ENCODE results near the gene PIGN. TPM values are rescaled to one million over a fixed set of nuclear protein-coding genes. Genes with fewer than 3 reads are reported as not detected.

The PIGN gene
- total RNA-seq, 1 experiment from 2014 or later = 21.4 TPM

GRCh38 chr18:62066102-62066818, 120.6 kb downstream of the PIGN start:
- ChIA-PET CTCF (no interaction called here), POLR2A (no interaction called here)
- intact Hi-C loops (cut with micrococcal nuclease; ENCODE audit: unreplicated experiment) = no loop called here
- H3K4me1 ChIP-seq (ENCODE audit: control insufficient read depth, insufficient read depth, low read length) = no peaks in the 10 kb centered on the region
- TF ChIP-seq, protein P1, sequence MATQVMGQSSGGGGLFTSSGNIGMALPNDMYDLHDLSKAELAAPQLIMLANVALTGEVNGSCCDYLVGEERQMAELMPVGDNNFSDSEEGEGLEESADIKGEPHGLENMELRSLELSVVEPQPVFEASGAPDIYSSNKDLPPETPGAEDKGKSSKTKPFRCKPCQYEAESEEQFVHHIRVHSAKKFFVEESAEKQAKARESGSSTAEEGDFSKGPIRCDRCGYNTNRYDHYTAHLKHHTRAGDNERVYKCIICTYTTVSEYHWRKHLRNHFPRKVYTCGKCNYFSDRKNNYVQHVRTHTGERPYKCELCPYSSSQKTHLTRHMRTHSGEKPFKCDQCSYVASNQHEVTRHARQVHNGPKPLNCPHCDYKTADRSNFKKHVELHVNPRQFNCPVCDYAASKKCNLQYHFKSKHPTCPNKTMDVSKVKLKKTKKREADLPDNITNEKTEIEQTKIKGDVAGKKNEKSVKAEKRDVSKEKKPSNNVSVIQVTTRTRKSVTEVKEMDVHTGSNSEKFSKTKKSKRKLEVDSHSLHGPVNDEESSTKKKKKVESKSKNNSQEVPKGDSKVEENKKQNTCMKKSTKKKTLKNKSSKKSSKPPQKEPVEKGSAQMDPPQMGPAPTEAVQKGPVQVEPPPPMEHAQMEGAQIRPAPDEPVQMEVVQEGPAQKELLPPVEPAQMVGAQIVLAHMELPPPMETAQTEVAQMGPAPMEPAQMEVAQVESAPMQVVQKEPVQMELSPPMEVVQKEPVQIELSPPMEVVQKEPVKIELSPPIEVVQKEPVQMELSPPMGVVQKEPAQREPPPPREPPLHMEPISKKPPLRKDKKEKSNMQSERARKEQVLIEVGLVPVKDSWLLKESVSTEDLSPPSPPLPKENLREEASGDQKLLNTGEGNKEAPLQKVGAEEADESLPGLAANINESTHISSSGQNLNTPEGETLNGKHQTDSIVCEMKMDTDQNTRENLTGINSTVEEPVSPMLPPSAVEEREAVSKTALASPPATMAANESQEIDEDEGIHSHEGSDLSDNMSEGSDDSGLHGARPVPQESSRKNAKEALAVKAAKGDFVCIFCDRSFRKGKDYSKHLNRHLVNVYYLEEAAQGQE (IDR thresholded peaks at IDR 0.05; ENCODE audit: insufficient read depth in 1 of 2, low read depth in 2 of 2, low read length in 1 of 2) = no peak
- TF ChIP-seq TCF7L2 (IDR thresholded peaks at IDR 0.05; ENCODE audit: low read depth, low read length) (no peak), SIN3A (IDR thresholded peaks at IDR 0.05; ENCODE audit: borderline replicate concordance, insufficient read depth, low read depth, low read length) (no peak), POLR2AphosphoS5 (IDR thresholded peaks at IDR 0.05; ENCODE audit: low read depth, low read length) (no peak)
- TF ChIP-seq, protein P2, sequence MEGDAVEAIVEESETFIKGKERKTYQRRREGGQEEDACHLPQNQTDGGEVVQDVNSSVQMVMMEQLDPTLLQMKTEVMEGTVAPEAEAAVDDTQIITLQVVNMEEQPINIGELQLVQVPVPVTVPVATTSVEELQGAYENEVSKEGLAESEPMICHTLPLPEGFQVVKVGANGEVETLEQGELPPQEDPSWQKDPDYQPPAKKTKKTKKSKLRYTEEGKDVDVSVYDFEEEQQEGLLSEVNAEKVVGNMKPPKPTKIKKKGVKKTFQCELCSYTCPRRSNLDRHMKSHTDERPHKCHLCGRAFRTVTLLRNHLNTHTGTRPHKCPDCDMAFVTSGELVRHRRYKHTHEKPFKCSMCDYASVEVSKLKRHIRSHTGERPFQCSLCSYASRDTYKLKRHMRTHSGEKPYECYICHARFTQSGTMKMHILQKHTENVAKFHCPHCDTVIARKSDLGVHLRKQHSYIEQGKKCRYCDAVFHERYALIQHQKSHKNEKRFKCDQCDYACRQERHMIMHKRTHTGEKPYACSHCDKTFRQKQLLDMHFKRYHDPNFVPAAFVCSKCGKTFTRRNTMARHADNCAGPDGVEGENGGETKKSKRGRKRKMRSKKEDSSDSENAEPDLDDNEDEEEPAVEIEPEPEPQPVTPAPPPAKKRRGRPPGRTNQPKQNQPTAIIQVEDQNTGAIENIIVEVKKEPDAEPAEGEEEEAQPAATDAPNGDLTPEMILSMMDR (IDR thresholded peaks at IDR 0.05) = no peak
- no peak overlapping the region for H3K4me3 ChIP-seq (ENCODE audit: low read depth in 2 of 2, low read length in 2 of 2)
- no peaks in the 10 kb centered on the region for H3K9me3 ChIP-seq (ENCODE audit: control insufficient read depth, insufficient read depth, low read depth, low read length)
- no peaks in the 10 kb centered on the region for H3K27me3 ChIP-seq (ENCODE audit: control insufficient read depth, insufficient read depth, low read length)
- BruUV-seq (replicated peaks) = no TSS peak
- H3K36me3 ChIP-seq (ENCODE audit: control insufficient read depth, insufficient read depth, low read length) = no peaks in the 10 kb centered on the region
- ATAC-seq (no peak), DNase-seq (ENCODE audit: low read depth, low spot score) (no peak)
- in situ Hi-C loops (cut with HindIII; ENCODE audit: low pct_unique_long_range_greater_than_20kb, low sequenced_read_pairs) = no loop called here
- no peak overlapping the region for H3K27ac ChIP-seq (ENCODE audit: low read length)

DNA sequence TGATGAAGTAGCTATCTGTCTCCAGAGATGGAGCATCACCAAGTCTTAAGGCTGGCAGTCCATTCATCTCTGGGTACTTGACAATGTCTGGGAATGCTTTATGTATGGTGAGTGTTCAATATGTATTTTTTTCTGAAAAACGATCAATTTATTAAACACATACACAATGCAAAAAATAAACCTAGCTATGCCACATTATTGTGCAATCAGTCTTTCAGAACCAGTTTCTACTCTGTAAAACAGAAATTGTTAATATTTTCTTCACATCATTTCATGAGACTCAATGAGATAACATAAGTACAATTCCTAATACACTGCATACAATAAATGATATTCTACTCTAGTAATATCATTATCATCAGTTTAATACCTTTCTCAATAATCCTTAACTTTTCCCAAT, 122.5 kb downstream of the PIGN start:
- intact Hi-C loops (cut with micrococcal nuclease; ENCODE audit: unreplicated experiment) = no loop called here
- CTCF ChIA-PET = no interaction called here
- TF ChIP-seq POLR2AphosphoS5 (IDR thresholded peaks at IDR 0.05; ENCODE audit: low read depth, low read length) (no peak), TCF7L2 (IDR thresholded peaks at IDR 0.05; ENCODE audit: low read depth, low read length) (no peak), SIN3A (IDR thresholded peaks at IDR 0.05; ENCODE audit: borderline replicate concordance, insufficient read depth, low read depth, low read length) (no peak)
- TF ChIP-seq, protein P1 (IDR thresholded peaks at IDR 0.05; ENCODE audit: insufficient read depth in 1 of 2, low read depth in 2 of 2, low read length in 1 of 2) = no peak
- TF ChIP-seq, protein P2 (IDR thresholded peaks at IDR 0.05) = no peak
- in situ Hi-C loops (cut with HindIII; ENCODE audit: low pct_unique_long_range_greater_than_20kb, low sequenced_read_pairs) = no loop called here
- no peak overlapping the region for H3K27ac ChIP-seq (ENCODE audit: low read length)
- no peak for ATAC-seq
- H3K4me1 ChIP-seq (ENCODE audit: control insufficient read depth, insufficient read depth, low read length) = no peaks in the 10 kb centered on the region
- DNase-seq (ENCODE audit: low read depth, low spot score) = no peak
- H3K36me3 ChIP-seq (ENCODE audit: control insufficient read depth, insufficient read depth, low read length) = no peaks in the 10 kb centered on the region
- no peaks in the 10 kb centered on the region for H3K9me3 ChIP-seq (ENCODE audit: control insufficient read depth, insufficient read depth, low read depth, low read length)
- POLR2A ChIA-PET = no interaction called here
- no peak overlapping the region for H3K4me3 ChIP-seq (ENCODE audit: low read depth in 2 of 2, low read length in 2 of 2)
- BruUV-seq (replicated peaks) = no TSS peak
- no peaks in the 10 kb centered on the region for H3K27me3 ChIP-seq (ENCODE audit: control insufficient read depth, insufficient read depth, low read length)
